Fibroblast of peridontal ligament (primary cell): ENCODE data around the gene NDUFC2.
"Not testable (repeated sequence)": the region's sequence is repeated elsewhere in the genome, so short reads cannot be mapped to it uniquely, and the experiment has no call there.

Experiments
- DNase-seq: peaks from one replicate; pipeline ENCODE4 v3.0.0-alpha.2; 2010; ENCODE audit errors: extremely low read depth

Gene NDUFC2

GRCh38 chr11:78080084-78080817, 589 bp upstream of the NDUFC2 start:
- no peak for DNase-seq

- DNase-seq = no peak
These were observed 1.2 kb downstream of the NDUFC2 start for GRCh38 chr11:78078218-78079167.

- DNase-seq = not testable (repeated sequence)
These were observed 2.1 kb downstream of the NDUFC2 start for GRCh38 chr11:78077592-78077991.

- DNase-seq = no peak
These were observed 2.8 kb downstream of the NDUFC2 start for GRCh38 chr11:78076733-78077403.

- DNase-seq = no peak
These were observed 4.9 kb downstream of the NDUFC2 start for GRCh38 chr11:78074756-78075155.

GRCh38 chr11:78072455-78072854, 7.2 kb downstream of the NDUFC2 start:
- no peak for DNase-seq

- DNase-seq = no peak
These were observed 7.9 kb downstream of the NDUFC2 start for GRCh38 chr11:78071717-78072116.

- DNase-seq = no peak
These were observed 9.0 kb downstream of the NDUFC2 start for GRCh38 chr11:78070621-78071020.

GRCh38 chr11:78069465-78069864, 10.2 kb downstream of the NDUFC2 start:
- no peak for DNase-seq

- DNase-seq = no peak
These were observed 12.0 kb downstream of the NDUFC2 start for GRCh38 chr11:78067704-78068103.

GRCh38 chr11:78066471-78066870, 13.2 kb downstream of the NDUFC2 start:
- no peak for DNase-seq

GRCh38 chr11:78065203-78065602, 14.5 kb downstream of the NDUFC2 start:
- DNase-seq = no peak

GRCh38 chr11:78063440-78064181, 16.1 kb downstream of the NDUFC2 start, which contains the start of gene THRSP:
TSS of gene THRSP (plus strand) at chr11:78063861. CDS start at chr11:78063882, 21 bp downstream.
- no peak for DNase-seq

- no peak for DNase-seq
These were observed 17.0 kb downstream of the NDUFC2 start for GRCh38 chr11:78062671-78063070.

- DNase-seq = no peak
These were observed 17.7 kb downstream of the NDUFC2 start for GRCh38 chr11:78061921-78062311.

GRCh38 chr11:78061088-78061920, 18.4 kb downstream of the NDUFC2 start:
- DNase-seq = no peak

GRCh38 chr11:78060533-78060932, 19.1 kb downstream of the NDUFC2 start:
- no peak for DNase-seq

GRCh38 chr11:78059749-78060328, 19.8 kb downstream of the NDUFC2 start:
- DNase-seq = not testable (repeated sequence)

GRCh38 chr11:78057462-78058055, 22.1 kb downstream of the NDUFC2 start:
- no peak for DNase-seq

GRCh38 chr11:78056093-78056492, 23.6 kb downstream of the NDUFC2 start:
- no peak for DNase-seq
